ENCODE data around the gene TMEM69. TPM values are rescaled to one million over a fixed set of nuclear protein-coding genes. Genes with fewer than 3 reads are reported as not detected.
"Not testable (repeated sequence)": the region's sequence is repeated elsewhere in the genome, so short reads cannot be mapped to it uniquely, and the experiment has no call there.

Gene TMEM69
- total RNA-seq, 2 experiments from 2014 or later, result 21.8 to 22.4 TPM

DNA sequence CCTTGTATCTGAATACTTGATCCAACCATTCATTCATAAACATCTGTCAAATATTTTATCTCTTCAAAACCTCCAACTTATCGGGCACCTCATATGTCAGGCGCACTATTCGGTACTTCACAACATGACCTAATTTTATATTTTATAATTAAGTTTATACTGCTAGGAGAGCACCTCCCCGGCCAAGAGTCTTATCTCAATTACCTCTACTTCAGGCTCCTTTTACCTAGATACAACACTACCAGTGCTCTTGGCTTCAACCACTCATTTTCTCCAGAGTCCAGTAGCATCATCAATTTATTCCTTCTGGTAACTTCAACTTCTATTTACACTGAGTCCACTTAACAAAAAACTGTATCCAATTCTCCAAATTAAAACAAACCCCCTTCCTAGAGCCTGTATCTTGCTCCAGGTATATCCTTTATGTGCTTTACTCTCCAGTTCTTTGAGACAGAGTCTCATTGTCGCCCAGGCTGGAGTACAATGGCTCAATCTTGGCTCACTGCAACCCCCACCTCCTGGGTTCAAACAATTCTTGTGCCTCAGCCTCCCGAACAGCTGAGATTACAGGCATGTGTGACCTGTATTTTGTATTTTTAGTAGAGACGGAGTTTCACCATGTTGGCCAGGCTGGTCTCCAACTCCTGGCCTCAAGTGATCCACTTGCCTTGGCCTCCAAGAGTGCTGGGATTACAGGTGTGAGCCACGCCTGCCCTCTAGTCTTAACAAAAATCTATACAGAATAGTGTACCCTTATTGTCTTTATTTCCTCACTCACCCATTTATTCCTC is 20.5 kb upstream of the TMEM69 start:
- Mint-ChIP-seq H3K9me3 (no peaks in the 10 kb centered on the region), H3K27me3 (no peaks in the 10 kb centered on the region), H3K27ac (no peak overlapping the region), H3K36me3 (peaks cover 19% of the 10 kb centered on the region), H3K4me3 (no peak overlapping the region), H3K4me1 (peaks cover 3% of the 10 kb centered on the region)
- POLR2A ChIA-PET, result no interaction called here
- DNase-seq (no peak), ATAC-seq (ENCODE audit: low read depth) (no peak)

DNA sequence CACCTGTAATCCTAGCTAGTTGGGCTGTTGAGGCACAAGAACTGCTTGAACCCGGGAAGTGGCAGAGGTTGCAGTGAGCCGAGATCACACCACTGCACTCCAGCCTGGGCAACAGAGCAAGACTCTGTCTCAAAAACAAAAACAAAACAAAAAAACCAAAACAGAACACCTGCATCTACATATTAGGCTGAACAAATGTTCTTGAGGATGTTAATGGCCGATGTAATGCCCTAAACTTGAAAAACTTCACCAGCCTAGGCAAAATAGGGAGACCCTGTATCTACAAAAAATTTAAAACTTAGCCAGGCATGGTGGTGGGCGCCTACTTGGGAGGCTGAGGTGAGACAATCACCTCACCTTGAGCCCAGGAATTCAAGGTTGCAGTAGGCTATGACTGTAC is 19.5 kb upstream of the TMEM69 start:
- Mint-ChIP-seq H3K4me3 (no peak overlapping the region), H3K9me3 (no peaks in the 10 kb centered on the region), H3K36me3 (peaks cover 19% of the 10 kb centered on the region), H3K4me1 (peaks cover 7% of the 10 kb centered on the region), H3K27ac (no peak overlapping the region), H3K27me3 (no peaks in the 10 kb centered on the region)
- no peak for ATAC-seq (ENCODE audit: low read depth)
- POLR2A ChIA-PET, result no interaction called here
- DNase-seq, result no peak

DNA sequence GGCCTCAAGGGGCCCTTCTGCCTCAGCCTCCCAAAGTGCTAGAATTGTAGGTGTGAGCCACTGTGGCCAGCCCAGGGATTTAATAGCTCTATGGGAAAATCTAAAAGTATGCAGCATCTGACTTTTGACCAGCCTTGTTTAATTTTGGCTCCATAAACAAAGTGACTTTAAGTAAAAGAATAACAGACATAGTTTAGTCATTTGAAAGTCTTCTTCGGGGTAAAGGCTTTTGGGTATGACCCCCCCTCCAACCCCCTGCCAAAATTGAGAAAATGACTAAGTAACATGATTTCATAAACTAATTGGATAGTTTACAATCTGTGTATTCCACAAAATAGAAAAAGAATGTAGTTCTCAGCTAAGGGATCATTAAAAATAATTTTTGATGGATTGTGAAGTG is 18.6 kb upstream of the TMEM69 start:
- no peak overlapping the region for H3K4me3 Mint-ChIP-seq
- no peaks in the 10 kb centered on the region for H3K9me3 Mint-ChIP-seq
- ATAC-seq (ENCODE audit: low read depth) (no peak), DNase-seq (no peak)
- H3K27me3 Mint-ChIP-seq, result no peaks in the 10 kb centered on the region
- H3K36me3 Mint-ChIP-seq, result peaks cover 20% of the 10 kb centered on the region
- peaks cover 7% of the 10 kb centered on the region for H3K4me1 Mint-ChIP-seq
- no peak overlapping the region for H3K27ac Mint-ChIP-seq
- POLR2A ChIA-PET, result interaction anchor here (0.7 kb wide), 1 partner anchor 494 kb away, joined by 3 read pairs; no protein-coding TSS in a partner anchor

DNA sequence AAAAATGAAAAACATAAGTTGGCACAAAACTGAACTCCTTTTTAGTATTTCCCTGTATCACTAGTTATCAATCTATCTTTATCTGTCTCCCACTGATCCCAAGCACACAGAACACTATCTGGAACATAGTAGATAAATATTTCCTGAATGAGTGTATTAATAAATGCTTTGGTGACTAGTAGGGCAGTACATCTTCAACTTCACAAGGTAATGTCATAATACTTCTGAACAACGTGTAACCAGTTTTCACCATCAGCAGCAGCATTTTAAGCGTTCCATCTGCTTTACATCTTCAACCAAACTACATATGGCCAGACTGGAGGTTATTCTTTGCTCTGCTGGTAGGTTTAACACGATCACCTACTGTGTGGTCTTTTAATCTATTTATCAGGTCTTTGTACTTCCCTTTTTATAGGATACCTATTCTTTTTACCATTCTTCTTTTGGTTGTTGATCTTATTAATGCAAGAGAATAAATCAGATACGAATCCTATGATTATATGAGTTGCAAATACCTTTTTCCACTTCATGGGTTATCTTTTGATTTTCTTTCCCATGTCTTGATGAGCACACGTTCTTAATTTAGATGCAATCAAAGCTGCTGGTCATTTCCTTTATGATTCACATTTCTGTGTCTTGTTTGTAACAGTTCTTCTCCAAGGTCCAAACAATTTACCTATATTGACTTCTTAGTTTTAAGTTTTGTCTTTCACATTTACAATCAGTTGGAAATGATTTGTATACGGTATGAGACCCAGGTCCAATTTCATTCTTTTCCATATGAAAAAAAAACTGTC is 17.9 kb upstream of the TMEM69 start:
- Mint-ChIP-seq H3K27me3 (no peaks in the 10 kb centered on the region), H3K4me1 (peaks cover 7% of the 10 kb centered on the region), H3K4me3 (no peak overlapping the region), H3K27ac (no peak overlapping the region), H3K9me3 (no peaks in the 10 kb centered on the region), H3K36me3 (peaks cover 23% of the 10 kb centered on the region)
- no peak for ATAC-seq (ENCODE audit: low read depth)
- no peak for DNase-seq
- POLR2A ChIA-PET, result interaction anchor here (0.7 kb wide), 2 partner anchors 115 to 493 kb away, joined by 3 to 5 read pairs; no protein-coding TSS in a partner anchor

DNA sequence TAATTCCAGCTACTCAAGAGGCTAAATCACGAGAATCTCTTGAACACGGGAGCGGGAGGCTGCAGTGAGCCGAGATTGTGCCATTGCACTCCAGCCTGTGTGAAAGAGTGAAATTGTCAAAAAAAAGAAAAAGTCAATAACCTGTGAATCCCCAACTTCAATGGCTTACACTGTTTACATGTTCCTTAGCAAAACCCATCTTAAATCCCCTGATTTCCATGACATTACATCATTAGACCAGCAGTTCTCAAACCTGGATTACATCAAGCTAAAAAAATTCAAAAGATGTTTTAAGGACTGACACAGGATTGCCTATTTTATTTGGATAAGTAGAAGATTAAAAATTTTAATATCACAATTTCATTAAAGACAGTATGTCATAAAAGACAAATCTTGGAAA is 14.0 kb upstream of the TMEM69 start:
- H3K9me3 Mint-ChIP-seq, result no peaks in the 10 kb centered on the region
- no peak overlapping the region for H3K4me3 Mint-ChIP-seq
- POLR2A ChIA-PET, result no interaction called here
- H3K4me1 Mint-ChIP-seq, result peaks cover 11% of the 10 kb centered on the region
- no peak overlapping the region for H3K27ac Mint-ChIP-seq
- no peak for ATAC-seq (ENCODE audit: low read depth)
- DNase-seq, result no peak
- H3K36me3 Mint-ChIP-seq, result peaks cover 12% of the 10 kb centered on the region
- H3K27me3 Mint-ChIP-seq, result no peaks in the 10 kb centered on the region

DNA sequence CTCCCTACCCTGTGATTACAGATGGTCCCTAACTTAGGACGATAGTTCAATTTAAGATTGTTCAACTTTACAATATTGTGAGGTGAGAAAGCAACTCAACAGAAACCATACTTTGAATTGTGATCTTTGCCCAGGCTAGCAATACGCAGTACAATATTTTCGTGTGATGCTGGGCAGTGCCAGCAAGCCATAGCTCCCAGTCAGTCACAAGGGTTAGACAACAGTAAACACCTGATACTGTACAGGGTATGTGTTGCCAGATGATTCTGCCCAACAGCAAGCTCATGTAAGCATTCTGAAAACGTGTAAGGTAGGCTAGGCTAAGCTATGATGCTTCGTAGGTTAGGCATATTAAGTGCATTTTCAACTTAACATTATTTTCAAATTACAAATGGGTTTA is 13.5 kb upstream of the TMEM69 start:
- POLR2A ChIA-PET, result no interaction called here
- DNase-seq (no peak), ATAC-seq (ENCODE audit: low read depth) (no peak)
- Mint-ChIP-seq H3K9me3 (no peaks in the 10 kb centered on the region), H3K4me1 (peaks cover 15% of the 10 kb centered on the region), H3K4me3 (no peak overlapping the region), H3K36me3 (peaks cover 12% of the 10 kb centered on the region), H3K27ac (no peak overlapping the region), H3K27me3 (no peaks in the 10 kb centered on the region)

DNA sequence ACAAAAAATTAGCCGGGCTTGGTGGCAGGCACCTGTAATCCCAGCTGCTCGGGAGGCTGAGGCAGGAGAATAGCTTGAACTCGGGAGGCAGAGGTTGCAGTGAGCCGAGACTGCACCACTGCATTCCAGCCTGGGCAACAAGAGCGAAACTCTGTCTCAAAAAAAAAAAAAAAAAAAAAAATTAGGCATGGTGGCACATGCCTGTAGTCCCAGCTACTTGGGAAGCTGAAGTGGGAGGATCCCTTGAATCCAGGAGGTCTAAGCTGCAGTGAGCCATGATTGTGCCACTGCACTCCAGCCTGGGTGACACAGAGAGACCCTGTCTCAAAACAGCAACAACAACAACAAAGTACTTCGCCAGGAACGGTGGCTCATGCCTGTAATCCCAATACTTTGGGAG is 11.4 kb upstream of the TMEM69 start:
- not testable (repeated sequence) for H3K4me3 Mint-ChIP-seq; H3K9me3 Mint-ChIP-seq; H3K27ac Mint-ChIP-seq; H3K27me3 Mint-ChIP-seq; DNase-seq; ATAC-seq (ENCODE audit: low read depth)
- Mint-ChIP-seq H3K36me3 (peaks cover 14% of the 10 kb centered on the region), H3K4me1 (peaks cover 21% of the 10 kb centered on the region)
- POLR2A ChIA-PET, result interaction anchor here (1.4 kb wide), 1 partner anchor 9 kb away, joined by 4 read pairs; the partner anchor contains the start of gene GPBP1L1

DNA sequence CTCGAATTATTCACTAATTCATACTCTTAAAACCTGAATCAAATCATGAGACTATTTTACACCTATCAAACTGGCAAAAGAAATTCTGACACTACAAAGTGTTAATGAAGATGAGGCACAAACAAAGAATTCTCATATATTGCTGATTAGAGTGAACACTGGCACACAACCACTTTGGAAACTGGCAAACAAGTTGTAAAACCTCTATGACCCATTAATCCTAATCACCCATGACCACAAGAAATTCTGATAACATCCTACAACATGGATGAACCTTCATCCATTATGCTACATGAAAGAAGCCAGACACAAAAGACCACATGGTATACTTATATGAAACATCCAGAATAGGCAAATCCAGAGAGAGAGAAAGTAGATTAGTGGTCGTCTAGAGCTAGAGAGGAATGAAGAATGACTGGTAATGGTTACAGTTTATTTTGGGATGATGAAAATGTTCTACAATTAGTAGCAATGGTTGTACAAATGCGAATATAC is 10.2 kb upstream of the TMEM69 start:
- peaks cover 27% of the 10 kb centered on the region for H3K4me1 Mint-ChIP-seq
- no peak for ATAC-seq (ENCODE audit: low read depth)

DNA sequence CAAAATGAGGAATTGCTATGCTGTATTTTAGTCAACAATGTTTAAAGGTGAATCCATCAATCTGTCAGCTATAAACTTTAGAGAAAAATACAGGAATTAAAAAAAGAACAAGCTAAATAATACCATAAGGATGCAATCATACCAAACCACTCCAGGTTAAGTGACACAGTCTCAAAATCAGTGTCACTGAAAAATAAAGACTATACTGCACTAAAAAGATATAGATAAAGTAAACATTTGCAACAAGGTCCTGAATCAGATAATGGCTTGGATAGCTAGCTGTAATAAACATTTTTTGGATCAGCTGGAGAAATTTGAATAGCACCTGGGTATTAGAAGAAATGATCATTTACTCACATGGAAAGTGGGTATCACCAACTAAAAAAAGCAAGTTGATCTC is 9.5 kb upstream of the TMEM69 start:
- ATAC-seq (ENCODE audit: low read depth) (no peak), DNase-seq (no peak)
- no peak overlapping the region for H3K4me3 Mint-ChIP-seq
- H3K27ac Mint-ChIP-seq, result no peak overlapping the region
- peaks cover 9% of the 10 kb centered on the region for H3K36me3 Mint-ChIP-seq
- H3K4me1 Mint-ChIP-seq, result peaks cover 24% of the 10 kb centered on the region
- H3K27me3 Mint-ChIP-seq, result no peaks in the 10 kb centered on the region
- POLR2A ChIA-PET, result interaction anchor here (0.7 to 1.0 kb wide), 2 partner anchors 8 to 29 kb away, joined by 3 read pairs; partner anchors contain the start of gene GPBP1L1
- H3K9me3 Mint-ChIP-seq, result no peaks in the 10 kb centered on the region

More for the DNA sequence above, 10.2 kb upstream of the TMEM69 start:
- H3K36me3 Mint-ChIP-seq, result peaks cover 11% of the 10 kb centered on the region
- no peak overlapping the region for H3K27ac Mint-ChIP-seq
- no peaks in the 10 kb centered on the region for H3K27me3 Mint-ChIP-seq
- POLR2A ChIA-PET, result interaction anchor here (1.0 kb wide), 1 partner anchor 9 kb away, joined by 3 read pairs; the partner anchor contains the start of gene GPBP1L1
- no peak overlapping the region for H3K4me3 Mint-ChIP-seq
- no peak for DNase-seq
- no peaks in the 10 kb centered on the region for H3K9me3 Mint-ChIP-seq

DNA sequence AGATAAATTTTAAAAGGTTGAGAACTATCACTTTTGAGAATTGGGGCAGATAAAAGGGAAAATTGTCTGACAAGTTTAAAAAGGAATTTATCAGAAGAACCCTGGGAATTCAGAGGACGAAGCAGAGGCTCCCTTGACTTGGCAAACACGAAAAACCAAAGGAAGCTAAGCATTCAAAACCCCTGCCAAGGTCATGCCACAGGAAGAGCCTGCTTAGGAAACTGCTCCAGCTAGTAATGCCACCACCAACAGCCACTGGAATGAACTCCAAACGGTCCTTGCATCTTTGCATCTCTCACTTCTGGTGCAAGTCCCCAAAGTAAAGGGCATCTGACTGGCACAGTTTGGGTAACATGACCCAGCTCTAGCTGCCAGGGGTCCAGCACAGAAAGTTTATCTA is 8.9 kb upstream of the TMEM69 start:
- no peaks in the 10 kb centered on the region for H3K9me3 Mint-ChIP-seq
- peaks cover 24% of the 10 kb centered on the region for H3K4me1 Mint-ChIP-seq
- peaks cover 9% of the 10 kb centered on the region for H3K36me3 Mint-ChIP-seq
- POLR2A ChIA-PET, result no interaction called here
- H3K27me3 Mint-ChIP-seq, result no peaks in the 10 kb centered on the region
- H3K4me3 Mint-ChIP-seq, result no peak overlapping the region
- ATAC-seq (ENCODE audit: low read depth) (no peak), DNase-seq (no peak)
- H3K27ac Mint-ChIP-seq, result no peak overlapping the region

DNA sequence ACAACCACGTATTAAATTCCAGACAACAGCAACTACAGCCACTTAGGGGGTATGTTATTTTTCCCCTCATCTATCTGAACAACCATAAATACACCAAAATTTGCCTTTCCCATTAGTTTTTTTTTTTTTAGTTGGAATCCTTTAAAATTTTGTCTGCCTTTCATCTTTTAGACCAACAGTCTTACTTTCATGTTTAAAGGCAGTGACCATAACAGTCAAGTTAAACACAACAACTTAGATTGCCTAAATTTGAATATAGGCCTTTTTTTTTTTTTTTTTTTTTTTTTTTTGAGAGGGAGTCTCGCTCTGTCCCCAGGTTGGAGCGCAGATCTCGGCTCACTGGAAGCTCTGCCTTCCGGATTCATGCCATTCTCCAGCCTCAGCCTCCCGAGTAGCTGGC is 5.0 kb upstream of the TMEM69 start:
- Mint-ChIP-seq H3K4me3 (no peak overlapping the region), H3K9me3 (no peaks in the 10 kb centered on the region), H3K36me3 (peaks cover 2% of the 10 kb centered on the region), H3K27me3 (no peaks in the 10 kb centered on the region), H3K4me1 (peaks cover 29% of the 10 kb centered on the region), H3K27ac (no peak overlapping the region)
- DNase-seq (no peak), ATAC-seq (ENCODE audit: low read depth) (no peak)
- POLR2A ChIA-PET, result no interaction called here

DNA sequence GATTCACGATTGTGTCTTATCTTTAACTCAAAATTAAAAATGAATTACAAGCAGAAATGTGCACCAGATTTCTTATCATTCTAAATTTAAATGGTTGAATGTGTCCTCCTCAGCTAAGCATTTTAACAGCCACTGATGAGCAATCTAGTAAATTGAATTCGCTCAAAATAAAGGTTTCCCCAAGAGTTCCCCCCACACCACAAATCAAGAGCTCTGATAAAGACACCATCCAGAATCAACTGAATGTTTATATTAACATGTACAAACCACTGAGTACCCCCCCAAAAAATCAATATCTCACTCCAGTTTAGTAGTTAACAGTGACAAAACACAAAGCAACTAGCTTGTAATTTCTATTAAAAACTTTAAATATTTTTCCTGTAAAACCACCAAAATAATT is 3.6 kb upstream of the TMEM69 start:
- no peak for ATAC-seq (ENCODE audit: low read depth)
- Mint-ChIP-seq H3K4me1 (peaks cover 27% of the 10 kb centered on the region), H3K27me3 (no peaks in the 10 kb centered on the region), H3K36me3 (peaks cover 4% of the 10 kb centered on the region), H3K27ac (no peak overlapping the region), H3K4me3 (peak overlapping the region; percentile 92), H3K9me3 (no peaks in the 10 kb centered on the region)
- DNase-seq, result no peak
- POLR2A ChIA-PET, result interaction anchor here (0.7 to 1.0 kb wide), 2 partner anchors 66 to 166 kb away, joined by 3 read pairs; partner anchors contain the start of gene IPP

DNA sequence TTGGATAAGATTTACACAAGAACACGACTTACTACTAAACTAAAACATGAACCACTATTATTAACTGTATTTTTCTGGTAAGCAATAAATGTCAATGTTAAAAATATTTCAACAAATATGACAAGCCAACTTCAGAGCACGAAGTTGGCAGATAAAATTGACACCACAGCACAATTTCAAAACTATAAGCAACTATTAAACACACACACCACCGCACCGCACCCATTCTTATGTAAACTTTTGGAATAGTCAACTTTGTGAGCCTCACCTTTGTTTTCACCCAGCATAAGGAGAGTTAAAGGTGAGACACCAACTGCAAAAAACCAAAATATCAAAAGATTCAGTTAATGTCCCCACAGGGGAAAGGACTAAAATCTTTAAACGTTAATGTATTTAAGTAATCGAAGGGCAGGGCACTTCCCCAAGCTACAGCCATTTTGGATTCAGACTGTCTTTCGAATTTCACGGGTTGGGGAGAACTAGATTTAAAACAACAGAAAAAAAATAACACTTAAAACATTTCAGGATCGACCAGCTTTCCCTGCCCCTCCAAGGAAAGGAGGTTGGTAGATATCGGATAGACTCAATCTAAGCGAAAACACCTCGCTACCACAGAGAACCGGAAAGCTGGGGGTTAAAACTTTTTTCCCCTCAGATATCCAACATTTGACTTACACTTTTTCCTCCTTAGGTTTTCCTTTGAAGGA is 2.5 kb upstream of the TMEM69 start:
- H3K27me3 Mint-ChIP-seq, result no peaks in the 10 kb centered on the region
- peaks cover 25% of the 10 kb centered on the region for H3K4me1 Mint-ChIP-seq
- peak overlapping the region; percentile 92 for H3K4me3 Mint-ChIP-seq
- H3K36me3 Mint-ChIP-seq, result peaks cover 6% of the 10 kb centered on the region
- POLR2A ChIA-PET, result interaction anchor here (0.6 to 2.4 kb wide), 16 partner anchors 9 to 963 kb away, joined by 3 to 21 read pairs (median 4); partner anchors contain the start of genes CCDC163, IPP, MAST2 and MMACHC
- no peak for ATAC-seq (ENCODE audit: low read depth)
- peak overlapping the region; percentile 99 for H3K27ac Mint-ChIP-seq
- no peaks in the 10 kb centered on the region for H3K9me3 Mint-ChIP-seq
- no peak for DNase-seq

Data from activated naive CD8-positive, alpha-beta T cell treated with anti-CD3 and anti-CD28 coated beads, Interleukin-2, amount 10 ng/mL, durations not matched to agents 7 days and 5 days (primary cell).